ENCODE results near the gene F10.
"Not testable (repeated sequence)": the region's sequence is repeated elsewhere in the genome, so short reads cannot be mapped to it uniquely, and the experiment has no call there.

Gene F10

GRCh38 chr13:113122550-113123225 is at the start of gene F10:
Gene F10 (plus strand): TSS chr13:113122799. CDS start chr13:113122856, 57 bp downstream.
- DNase-seq (ENCODE audit: low read depth, low spot score): no peak

GRCh38 chr13:113073942-113074341 is 48.7 kb upstream of the F10 start:
- DNase-seq (ENCODE audit: low read depth, low spot score): no peak

GRCh38 chr13:113074401-113074800 is 48.2 kb upstream of the F10 start:
- no peak for DNase-seq (ENCODE audit: low read depth, low spot score)

- no peak for DNase-seq (ENCODE audit: low read depth, low spot score)
These were observed 47.7 kb upstream of the F10 start for GRCh38 chr13:113074876-113075275.

GRCh38 chr13:113075711-113076110 is 46.9 kb upstream of the F10 start:
- DNase-seq (ENCODE audit: low read depth, low spot score): no peak

GRCh38 chr13:113076681-113077401 is 45.8 kb upstream of the F10 start:
- no peak for DNase-seq (ENCODE audit: low read depth, low spot score)

GRCh38 chr13:113077566-113077952 is 45.0 kb upstream of the F10 start:
- DNase-seq (ENCODE audit: low read depth, low spot score): no peak

- no peak for DNase-seq (ENCODE audit: low read depth, low spot score)
These were observed 44.4 kb upstream of the F10 start for GRCh38 chr13:113077953-113078901.

GRCh38 chr13:113078902-113079780 is 43.5 kb upstream of the F10 start:
- DNase-seq (ENCODE audit: low read depth, low spot score): no peak

GRCh38 chr13:113079781-113080080 is 42.9 kb upstream of the F10 start:
- DNase-seq (ENCODE audit: low read depth, low spot score): not testable (repeated sequence)

- DNase-seq (ENCODE audit: low read depth, low spot score): no peak
These were observed 42.2 kb upstream of the F10 start for GRCh38 chr13:113080361-113080831.

GRCh38 chr13:113080901-113081521 is 41.6 kb upstream of the F10 start:
- no peak for DNase-seq (ENCODE audit: low read depth, low spot score)

GRCh38 chr13:113082198-113083021 is 40.2 kb upstream of the F10 start:
- no peak for DNase-seq (ENCODE audit: low read depth, low spot score)

GRCh38 chr13:113083022-113083373 is 39.6 kb upstream of the F10 start:
- DNase-seq (ENCODE audit: low read depth, low spot score): no peak

- DNase-seq (ENCODE audit: low read depth, low spot score): no peak
These were observed 39.1 kb upstream of the F10 start for GRCh38 chr13:113083402-113084061.

GRCh38 chr13:113084094-113084942 is 38.3 kb upstream of the F10 start:
- no peak for DNase-seq (ENCODE audit: low read depth, low spot score)

- no peak for DNase-seq (ENCODE audit: low read depth, low spot score)
These were observed 37.6 kb upstream of the F10 start for GRCh38 chr13:113084943-113085540.

Data from activated CD4-positive, CD25-positive, alpha-beta regulatory T cell treated with anti-CD3 and anti-CD28 coated beads, Interleukin-2, amount 50 U/mL, for 16 hours (primary cell).